8988T (cell line): ENCODE results near the gene RNF144A.

Experiments
- DNase-seq: peaks from one replicate; pipeline ENCODE4 v3.0.0; 2011

RNF144A gene

GRCh38 chr2:7025082-7025481 is 107.9 kb downstream of the RNF144A start:
- DNase-seq, result no peak

- no peak for DNase-seq
Measured at GRCh38 chr2:7026742-7027141, 109.5 kb downstream of the RNF144A start.

GRCh38 chr2:7027411-7027810 is 110.2 kb downstream of the RNF144A start:
- DNase-seq, result no peak

GRCh38 chr2:7027956-7028655 is 110.9 kb downstream of the RNF144A start:
- DNase-seq, result no peak

GRCh38 chr2:7028846-7029245 is 111.6 kb downstream of the RNF144A start:
- DNase-seq, result no peak

GRCh38 chr2:7029291-7030059 is 112.3 kb downstream of the RNF144A start:
- DNase-seq, result no peak

- DNase-seq, result no peak
Measured at GRCh38 chr2:7030810-7031209, 113.6 kb downstream of the RNF144A start.

- DNase-seq, result no peak
Measured at GRCh38 chr2:7031547-7032245, 114.5 kb downstream of the RNF144A start.

GRCh38 chr2:7032371-7032770 is 115.2 kb downstream of the RNF144A start:
- no peak for DNase-seq

GRCh38 chr2:7033136-7033960 is 116.1 kb downstream of the RNF144A start:
- DNase-seq, result no peak

GRCh38 chr2:7034303-7034702 is 117.1 kb downstream of the RNF144A start:
- peak; percentile 33 for DNase-seq

GRCh38 chr2:7035884-7036283 is 118.7 kb downstream of the RNF144A start:
- DNase-seq, result no peak

- peak; percentile 72 for DNase-seq
Measured at GRCh38 chr2:7037340-7038333, 120.4 kb downstream of the RNF144A start.

- DNase-seq, result no peak
Measured at GRCh38 chr2:7040547-7040946, 123.3 kb downstream of the RNF144A start.

- DNase-seq, result no peak
Measured at GRCh38 chr2:7041421-7041820, 124.2 kb downstream of the RNF144A start.

GRCh38 chr2:7043690-7044089 is 126.5 kb downstream of the RNF144A start:
- DNase-seq, result no peak

GRCh38 chr2:7044253-7045250 is 127.3 kb downstream of the RNF144A start:
- DNase-seq, result peak; percentile 57

GRCh38 chr2:7045601-7046590 is 128.7 kb downstream of the RNF144A start:
- no peak for DNase-seq

GRCh38 chr2:7047661-7048060 is 130.4 kb downstream of the RNF144A start:
- DNase-seq, result no peak
